Measurements from ENCODE around the gene ZNF223.

The ZNF223 gene

GRCh38 chr19:44051650-44052402, at the start of gene ZNF223:
Gene ZNF223, plus strand, starts transcription at chr19:44052036. Its CDS starts 3,141 bp downstream, at chr19:44055177.
- DNase-seq = peak; percentile 95

- DNase-seq = no peak
These were observed 49.6 kb upstream of the ZNF223 start for GRCh38 chr19:44002212-44002565.

DNA sequence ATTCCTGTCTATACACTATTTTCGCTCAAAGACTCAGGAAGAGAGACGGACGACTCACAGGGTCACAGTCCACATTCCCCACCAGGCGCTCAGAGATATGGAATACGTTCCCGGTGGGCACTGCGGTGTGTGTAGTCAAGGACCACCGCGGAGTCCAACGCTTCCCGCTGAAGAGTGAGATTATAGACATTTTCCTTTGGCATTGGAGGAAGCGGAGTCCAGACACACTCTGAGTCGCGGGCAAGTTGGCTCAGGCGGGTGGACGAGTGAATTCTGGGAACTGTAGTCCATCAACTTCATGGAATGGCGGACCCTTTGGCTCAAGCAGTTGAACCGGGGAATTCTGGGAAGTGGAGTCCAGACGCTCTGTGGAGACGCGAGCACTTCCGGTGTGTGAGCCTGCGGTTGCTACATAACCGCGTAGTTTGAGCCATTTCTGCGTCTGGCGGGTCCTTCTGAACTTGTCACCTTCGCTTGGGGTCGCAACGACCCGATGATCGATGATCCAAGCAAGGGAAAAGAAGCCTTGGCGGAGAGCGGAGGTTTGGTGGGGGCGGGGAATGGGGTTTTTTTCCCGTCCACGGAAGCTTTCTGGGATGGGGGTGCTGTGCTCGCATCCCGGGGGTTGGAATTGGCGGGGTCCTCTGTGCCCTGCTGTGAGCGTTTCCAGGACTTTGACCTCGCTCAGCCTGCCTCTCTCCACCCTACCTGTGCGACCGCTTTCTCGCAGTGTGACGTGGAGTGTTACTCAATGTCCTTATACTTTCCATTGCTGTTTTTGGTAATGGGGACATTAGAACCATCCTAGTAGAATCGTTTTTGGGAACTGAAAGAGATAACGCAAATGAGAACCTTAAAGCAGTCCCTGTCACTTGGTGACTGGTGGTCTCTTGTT, 49.0 kb upstream of the ZNF223 start, which contains the start of gene ZNF230:
Gene ZNF230, plus strand, starts transcription at position 392 of the 895 bp plus-strand sequence. CDS start 4,122 bp downstream, outside the sequence.
- DNase-seq = peak; percentile 92

GRCh38 chr19:44003461-44004009, 48.3 kb upstream of the ZNF223 start:
- no peak for DNase-seq

GRCh38 chr19:44005973-44006372, 45.9 kb upstream of the ZNF223 start:
- no peak for DNase-seq

- no peak for DNase-seq
These were observed 44.4 kb upstream of the ZNF223 start for GRCh38 chr19:44007473-44007872.

- DNase-seq = no peak
These were observed 41.4 kb upstream of the ZNF223 start for GRCh38 chr19:44010468-44010867.

- no peak for DNase-seq
These were observed 32.3 kb upstream of the ZNF223 start for GRCh38 chr19:44019498-44019897.

DNA sequence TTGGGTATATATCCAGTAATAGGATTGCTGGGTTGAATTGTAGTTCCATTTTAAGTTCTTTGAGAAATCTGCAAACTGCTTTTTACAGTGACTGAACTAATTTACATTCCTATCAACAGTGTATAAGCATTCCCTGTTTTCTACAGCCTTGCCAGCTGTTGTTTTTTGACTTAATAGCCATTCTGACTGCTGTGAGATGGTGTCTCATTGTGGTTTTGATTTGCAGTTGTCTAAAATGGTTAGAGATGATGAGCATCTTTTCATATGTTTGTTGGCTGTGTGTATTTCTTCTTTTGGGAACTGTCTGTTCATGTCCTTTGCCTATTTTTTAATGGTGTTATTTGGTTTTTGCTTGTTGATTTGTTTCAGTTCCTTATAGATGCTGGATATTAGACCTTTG, 30.6 kb upstream of the ZNF223 start:
- no peak for DNase-seq

GRCh38 chr19:44024900-44025216, 27.0 kb upstream of the ZNF223 start:
- DNase-seq = no peak

DNA sequence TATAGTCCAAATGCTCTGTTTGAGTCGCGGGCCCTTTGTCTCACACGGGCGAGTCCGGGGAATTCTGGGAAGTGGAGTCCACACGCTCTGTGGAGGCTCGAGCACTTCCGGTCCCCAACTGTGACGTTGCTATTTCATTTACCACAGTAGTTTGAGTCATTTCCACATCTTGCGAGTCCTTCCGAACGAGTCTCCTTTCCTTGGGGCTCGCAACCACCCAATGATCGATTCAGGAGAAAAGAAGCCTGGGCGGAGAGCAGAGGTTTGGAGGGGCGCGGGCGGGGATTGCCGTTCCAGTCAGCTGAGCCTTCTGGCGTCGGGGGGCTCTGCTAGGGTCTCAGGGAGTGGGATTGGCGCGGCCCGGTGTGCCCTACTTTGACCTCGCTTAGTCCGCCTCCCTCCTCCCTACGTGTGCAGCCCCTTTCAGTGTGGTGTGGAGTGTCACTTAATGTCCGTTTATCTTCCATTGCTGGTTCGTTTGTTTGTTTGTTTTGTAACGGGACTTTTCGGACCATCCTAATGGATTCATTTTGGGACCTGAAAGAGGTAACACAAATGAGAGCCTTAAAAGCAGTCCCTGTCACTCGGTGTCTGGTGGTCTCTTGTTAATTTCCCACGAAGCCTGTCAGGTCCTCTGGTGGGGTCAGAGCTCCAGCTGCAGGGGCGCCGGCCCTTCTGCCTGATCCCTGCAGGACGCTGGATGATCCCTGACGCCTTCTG, 26.5 kb upstream of the ZNF223 start, which contains the start of gene ZNF222:
Gene ZNF222, plus strand, starts transcription at position 163 of the 720 bp plus-strand sequence. Its CDS starts 58 bp downstream, at position 221.
- peak; percentile 69 for DNase-seq

DNA sequence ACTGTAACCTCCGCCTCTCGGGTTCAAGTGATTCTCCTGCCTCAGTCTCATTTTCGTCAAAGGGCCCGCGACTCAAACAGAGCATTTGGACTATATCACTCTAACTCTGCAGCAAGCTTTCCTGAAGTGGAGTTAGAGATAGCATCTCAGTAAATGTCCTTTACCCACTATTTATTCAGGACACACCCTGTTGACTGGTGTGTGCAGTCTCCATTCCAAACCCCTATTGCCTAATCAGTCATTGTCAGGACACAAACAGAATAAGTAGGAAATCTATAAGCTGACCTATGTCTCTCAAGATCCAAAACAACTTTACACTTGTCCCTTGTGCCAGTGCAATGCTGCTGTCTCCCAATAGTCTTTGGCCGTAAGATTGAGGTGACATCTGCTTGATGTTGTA, 25.2 kb upstream of the ZNF223 start:
- DNase-seq = no peak

DNA sequence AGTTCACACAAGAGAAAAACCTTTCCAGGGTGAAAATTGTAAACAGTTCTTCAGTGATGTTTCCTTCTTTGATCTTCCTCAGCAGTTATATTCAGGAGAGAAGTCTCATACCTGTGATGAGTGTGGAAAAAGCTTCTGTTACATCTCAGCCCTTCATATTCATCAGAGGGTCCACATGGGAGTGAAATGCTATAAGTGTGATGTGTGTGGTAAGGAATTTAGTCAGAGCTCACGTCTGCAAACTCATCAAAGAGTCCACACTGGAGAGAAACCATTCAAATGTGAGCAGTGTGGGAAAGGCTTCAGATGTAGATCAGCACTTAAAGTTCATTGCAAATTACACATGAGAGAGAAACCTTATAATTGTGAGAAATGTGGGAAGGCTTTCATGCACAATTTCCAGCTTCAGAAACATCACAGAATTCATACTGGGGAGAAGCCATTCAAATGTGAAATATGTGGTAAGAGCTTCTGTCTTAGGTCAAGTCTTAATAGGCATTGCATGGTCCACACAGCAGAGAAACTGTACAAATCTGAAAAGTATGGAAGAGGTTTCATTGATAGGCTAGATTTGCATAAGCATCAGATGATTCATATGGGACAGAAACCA, 19.7 kb upstream of the ZNF223 start:
- DNase-seq = no peak

DNA sequence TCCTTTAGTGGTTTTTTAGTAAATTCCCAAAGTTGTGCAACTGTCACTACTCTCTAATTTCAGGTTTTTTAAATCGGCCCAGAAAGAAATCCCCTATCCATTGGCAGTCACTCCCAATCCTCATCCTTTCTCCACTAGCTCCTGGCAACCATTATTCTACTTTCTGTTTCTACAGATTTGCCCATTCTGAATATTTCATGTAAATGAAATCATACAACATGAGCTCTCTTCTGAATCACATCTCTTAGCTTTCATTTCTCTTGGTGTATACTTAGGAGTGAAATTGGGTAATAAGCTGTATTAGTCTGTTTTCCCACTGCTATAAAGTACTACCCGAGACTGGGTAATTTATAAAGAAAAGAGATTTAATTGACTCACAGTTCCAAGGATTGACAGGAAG, 9.7 kb upstream of the ZNF223 start:
- no peak for DNase-seq

GRCh38 chr19:44050740-44051649, 841 bp upstream of the ZNF223 start:
- DNase-seq = peak; percentile 72

- no peak for DNase-seq
These were observed 4.0 kb downstream of the ZNF223 start for GRCh38 chr19:44055870-44056269.

DNA sequence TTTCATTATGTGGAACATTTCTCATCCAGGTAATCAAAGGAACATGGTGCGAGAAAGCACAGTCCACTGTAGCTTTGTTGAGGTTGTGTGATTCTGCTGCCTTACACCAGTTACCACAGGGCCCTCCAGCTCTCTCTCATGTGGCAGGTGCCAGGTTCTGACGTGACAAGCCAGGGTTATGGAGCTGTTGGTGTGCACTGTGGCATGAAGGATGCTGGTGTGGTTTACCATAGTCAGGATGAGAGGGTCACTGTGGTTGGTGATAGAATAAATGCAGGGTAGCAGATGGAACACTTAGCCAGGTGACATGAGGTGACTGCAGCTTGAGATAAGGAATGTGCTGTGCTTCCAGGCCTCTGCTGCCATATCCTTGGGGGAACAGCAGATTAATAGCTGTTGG, 7.4 kb downstream of the ZNF223 start:
- no peak for DNase-seq

GRCh38 chr19:44061038-44061437, 9.2 kb downstream of the ZNF223 start:
- no peak for DNase-seq

DNA sequence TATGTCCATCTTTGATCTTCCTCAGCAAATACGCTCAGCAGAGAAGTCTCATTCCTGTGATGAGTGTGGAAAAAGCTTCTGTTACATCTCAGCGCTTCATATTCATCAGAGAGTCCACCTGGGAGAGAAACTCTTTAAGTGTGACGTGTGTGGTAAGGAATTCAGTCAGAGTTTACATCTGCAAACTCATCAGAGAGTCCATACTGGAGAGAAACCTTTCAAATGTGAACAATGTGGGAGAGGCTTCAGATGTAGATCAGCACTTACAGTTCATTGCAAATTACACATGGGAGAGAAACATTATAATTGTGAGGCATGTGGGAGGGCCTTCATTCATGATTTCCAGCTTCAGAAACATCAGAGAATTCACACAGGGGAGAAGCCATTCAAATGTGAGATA, 14.5 kb downstream of the ZNF223 start:
- DNase-seq = no peak

- DNase-seq = no peak
These were observed 17.6 kb downstream of the ZNF223 start for GRCh38 chr19:44069415-44069814.

GRCh38 chr19:44071824-44072542, 20.1 kb downstream of the ZNF223 start, which contains the start of gene ZNF284:
Gene ZNF284, plus strand, starts transcription at chr19:44072159. Its CDS starts 4,231 bp downstream, at chr19:44076390.
- DNase-seq = peak; percentile 86
